ENCODE measurements around the gene PITPNM2. TPM values are rescaled to one million over a fixed set of nuclear protein-coding genes. Genes with fewer than 3 reads are reported as not detected.

The PITPNM2 gene
- total and polyA plus RNA-seq, 9 of the 15 experiments (the other 6 are each of a cell fraction or from before 2014, with no cell fraction given), result 0.03 to 10.8 (median 2.9) TPM

- TF ChIP-seq ARID1B (IDR thresholded peaks at IDR 0.05), result peak; percentile 90
- TF ChIP-seq POLR3G (IDR thresholded peaks at IDR 0.05; ENCODE audit: extremely low read depth, insufficient read length, insufficient replicate concordance), result no peak
- TF ChIP-seq SAP30 (IDR thresholded peaks at IDR 0.05; ENCODE audit: borderline replicate concordance, insufficient read depth, low read depth, low read length, poor library complexity, severe bottlenecking), result no peak
- TF ChIP-seq TBP (optimal IDR thresholded peaks at IDR 0.05; ENCODE audit: low read depth, low read length), result peak; percentile 68
- TF ChIP-seq BRD4 (IDR thresholded peaks at IDR 0.05), result no peak
- TF ChIP-seq E4F1 (CRISPR knock-in tag; IDR thresholded peaks at IDR 0.05; ENCODE audit: borderline replicate concordance), result no peak
- peak; percentile 85 for TF ChIP-seq JUN (IDR thresholded peaks at IDR 0.05; ENCODE audit: borderline replicate concordance, low read depth, low read length)
- TF ChIP-seq JUN (CRISPR knock-in tag; IDR thresholded peaks at IDR 0.05; ENCODE audit: borderline replicate concordance), result no peak
- TF ChIP-seq, protein P1, sequence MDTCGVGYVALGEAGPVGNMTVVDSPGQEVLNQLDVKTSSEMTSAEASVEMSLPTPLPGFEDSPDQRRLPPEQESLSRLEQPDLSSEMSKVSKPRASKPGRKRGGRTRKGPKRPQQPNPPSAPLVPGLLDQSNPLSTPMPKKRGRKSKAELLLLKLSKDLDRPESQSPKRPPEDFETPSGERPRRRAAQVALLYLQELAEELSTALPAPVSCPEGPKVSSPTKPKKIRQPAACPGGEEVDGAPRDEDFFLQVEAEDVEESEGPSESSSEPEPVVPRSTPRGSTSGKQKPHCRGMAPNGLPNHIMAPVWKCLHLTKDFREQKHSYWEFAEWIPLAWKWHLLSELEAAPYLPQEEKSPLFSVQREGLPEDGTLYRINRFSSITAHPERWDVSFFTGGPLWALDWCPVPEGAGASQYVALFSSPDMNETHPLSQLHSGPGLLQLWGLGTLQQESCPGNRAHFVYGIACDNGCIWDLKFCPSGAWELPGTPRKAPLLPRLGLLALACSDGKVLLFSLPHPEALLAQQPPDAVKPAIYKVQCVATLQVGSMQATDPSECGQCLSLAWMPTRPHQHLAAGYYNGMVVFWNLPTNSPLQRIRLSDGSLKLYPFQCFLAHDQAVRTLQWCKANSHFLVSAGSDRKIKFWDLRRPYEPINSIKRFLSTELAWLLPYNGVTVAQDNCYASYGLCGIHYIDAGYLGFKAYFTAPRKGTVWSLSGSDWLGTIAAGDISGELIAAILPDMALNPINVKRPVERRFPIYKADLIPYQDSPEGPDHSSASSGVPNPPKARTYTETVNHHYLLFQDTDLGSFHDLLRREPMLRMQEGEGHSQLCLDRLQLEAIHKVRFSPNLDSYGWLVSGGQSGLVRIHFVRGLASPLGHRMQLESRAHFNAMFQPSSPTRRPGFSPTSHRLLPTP (IDR thresholded peaks at IDR 0.05; ENCODE audit: borderline replicate concordance, extremely low read depth, insufficient read length), result no peak
- TF ChIP-seq HMBOX1 (IDR thresholded peaks at IDR 0.05), result no peak; the same call in 1 of the 2 replicates
- no peak for TF ChIP-seq SRSF1 (IDR thresholded peaks at IDR 0.05; ENCODE audit: low read depth, low read length)
- TF ChIP-seq, protein P2, sequence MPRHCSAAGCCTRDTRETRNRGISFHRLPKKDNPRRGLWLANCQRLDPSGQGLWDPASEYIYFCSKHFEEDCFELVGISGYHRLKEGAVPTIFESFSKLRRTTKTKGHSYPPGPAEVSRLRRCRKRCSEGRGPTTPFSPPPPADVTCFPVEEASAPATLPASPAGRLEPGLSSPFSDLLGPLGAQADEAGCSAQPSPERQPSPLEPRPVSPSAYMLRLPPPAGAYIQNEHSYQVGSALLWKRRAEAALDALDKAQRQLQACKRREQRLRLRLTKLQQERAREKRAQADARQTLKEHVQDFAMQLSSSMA (CRISPR knock-in tag; IDR thresholded peaks at IDR 0.05), result no peak
- TF ChIP-seq TCF15 (CRISPR knock-in tag; IDR thresholded peaks at IDR 0.05), result no peak
- no peak for TF ChIP-seq MEF2A (IDR thresholded peaks at IDR 0.05; ENCODE audit: control insufficient read depth, low read depth, low read length)
- no peak for TF ChIP-seq HNRNPLL (IDR thresholded peaks at IDR 0.05; ENCODE audit: low read depth, low read length, poor library complexity, severe bottlenecking)
- TF ChIP-seq C11orf30 (IDR thresholded peaks at IDR 0.05; ENCODE audit: low read depth), result peak; percentile 99
- no peak for TF ChIP-seq NR2C1 (IDR thresholded peaks at IDR 0.05)
- no peak for TF ChIP-seq NR2C1 (tag; IDR thresholded peaks at IDR 0.05)
- TF ChIP-seq KAT7 (CRISPR knock-in tag; IDR thresholded peaks at IDR 0.05; ENCODE audit: borderline replicate concordance), result no peak
- TF ChIP-seq POLR2AphosphoS2 (IDR thresholded peaks at IDR 0.05; ENCODE audit: low read length), result no peak
These were observed 24.4 kb downstream of the PITPNM2 start (continued) for GRCh38 chr12:123126294-123127181.

Measured in K562 (cell line).